Measurements from ENCODE around the gene MACROH2A2. TPM values are rescaled to one million over a fixed set of nuclear protein-coding genes. Genes with fewer than 3 reads are reported as not detected.
"Not testable (repeated sequence)": the region's sequence is repeated elsewhere in the genome, so short reads cannot be mapped to it uniquely, and the experiment has no call there.

MACROH2A2 gene
- total RNA-seq, 1 donor, result 10.0 TPM

DNA sequence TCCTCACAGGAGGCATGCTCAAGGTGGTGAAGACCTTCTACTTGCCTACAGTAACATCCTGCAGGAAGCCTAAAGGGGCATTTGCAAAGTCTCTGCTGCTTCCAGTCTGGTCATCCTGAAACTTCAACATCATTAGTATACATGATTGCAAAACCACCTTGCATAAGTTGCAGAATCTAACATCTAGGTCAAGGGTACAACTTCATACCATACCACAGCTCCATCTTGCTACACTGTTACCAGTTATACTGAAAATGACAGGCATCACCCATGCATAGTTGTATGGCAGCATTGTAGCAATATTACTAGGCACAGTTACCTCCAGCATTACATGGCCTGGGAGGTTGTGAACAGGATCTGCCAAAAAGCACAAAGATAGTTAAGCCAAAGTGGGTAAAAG is 13.7 kb upstream of the MACROH2A2 start:
- H3K4me3 ChIP-seq (ENCODE audit: low read depth, low read length), result no peak overlapping the region
- TF ChIP-seq, protein P1, sequence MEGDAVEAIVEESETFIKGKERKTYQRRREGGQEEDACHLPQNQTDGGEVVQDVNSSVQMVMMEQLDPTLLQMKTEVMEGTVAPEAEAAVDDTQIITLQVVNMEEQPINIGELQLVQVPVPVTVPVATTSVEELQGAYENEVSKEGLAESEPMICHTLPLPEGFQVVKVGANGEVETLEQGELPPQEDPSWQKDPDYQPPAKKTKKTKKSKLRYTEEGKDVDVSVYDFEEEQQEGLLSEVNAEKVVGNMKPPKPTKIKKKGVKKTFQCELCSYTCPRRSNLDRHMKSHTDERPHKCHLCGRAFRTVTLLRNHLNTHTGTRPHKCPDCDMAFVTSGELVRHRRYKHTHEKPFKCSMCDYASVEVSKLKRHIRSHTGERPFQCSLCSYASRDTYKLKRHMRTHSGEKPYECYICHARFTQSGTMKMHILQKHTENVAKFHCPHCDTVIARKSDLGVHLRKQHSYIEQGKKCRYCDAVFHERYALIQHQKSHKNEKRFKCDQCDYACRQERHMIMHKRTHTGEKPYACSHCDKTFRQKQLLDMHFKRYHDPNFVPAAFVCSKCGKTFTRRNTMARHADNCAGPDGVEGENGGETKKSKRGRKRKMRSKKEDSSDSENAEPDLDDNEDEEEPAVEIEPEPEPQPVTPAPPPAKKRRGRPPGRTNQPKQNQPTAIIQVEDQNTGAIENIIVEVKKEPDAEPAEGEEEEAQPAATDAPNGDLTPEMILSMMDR (IDR thresholded peaks at IDR 0.05; ENCODE audit: insufficient read depth, low read length), result no peak
- no peak for DNase-seq (ENCODE audit: low read depth)

DNA sequence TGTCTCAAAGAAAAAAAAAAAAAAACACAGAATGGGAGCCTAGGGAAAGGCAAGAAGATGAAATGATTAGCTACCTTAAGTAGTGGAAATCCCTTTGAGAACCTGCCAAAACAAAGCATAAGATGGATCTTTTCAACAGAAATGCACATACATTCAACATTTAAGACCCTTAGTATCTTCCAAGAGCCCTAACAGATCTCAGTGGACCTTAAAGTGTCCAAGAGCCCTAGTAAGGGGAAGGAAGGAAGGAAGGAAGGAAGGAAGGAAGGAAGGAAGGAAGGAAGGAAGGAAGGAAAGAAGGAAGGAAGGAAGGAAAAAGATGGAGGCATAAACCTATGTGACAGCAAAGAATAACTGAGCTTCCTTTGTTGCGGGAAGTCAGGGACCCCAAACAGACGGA is 11.6 kb upstream of the MACROH2A2 start:
- TF ChIP-seq, protein P1 (IDR thresholded peaks at IDR 0.05; ENCODE audit: insufficient read depth, low read length), result no peak

DNA sequence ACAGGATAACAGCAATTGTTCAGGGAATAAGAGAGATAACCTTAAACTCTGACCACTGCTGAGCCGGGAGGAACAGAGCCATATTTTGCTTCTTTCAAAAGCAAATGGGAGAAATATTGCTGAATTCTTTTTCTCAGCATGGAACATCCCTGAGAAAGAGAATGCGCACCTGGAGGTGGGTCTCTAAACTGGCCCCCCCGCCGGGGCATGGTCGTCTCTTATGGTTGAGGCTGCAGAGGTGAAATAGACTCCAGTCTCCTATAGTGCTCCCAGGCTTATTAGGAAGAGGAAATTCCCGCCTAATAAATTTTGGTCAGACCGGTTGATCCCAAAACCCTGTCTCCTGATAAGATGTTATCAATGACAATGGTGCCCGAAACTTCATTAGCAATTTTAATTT is 10.9 kb upstream of the MACROH2A2 start:
- DNase-seq (ENCODE audit: low read depth); H3K4me3 ChIP-seq (ENCODE audit: low read depth, low read length): not testable (repeated sequence)

More for the DNA sequence above, 11.6 kb upstream of the MACROH2A2 start:
- no peak for DNase-seq (ENCODE audit: low read depth)
- H3K4me3 ChIP-seq (ENCODE audit: low read depth, low read length), result no peak overlapping the region

DNA sequence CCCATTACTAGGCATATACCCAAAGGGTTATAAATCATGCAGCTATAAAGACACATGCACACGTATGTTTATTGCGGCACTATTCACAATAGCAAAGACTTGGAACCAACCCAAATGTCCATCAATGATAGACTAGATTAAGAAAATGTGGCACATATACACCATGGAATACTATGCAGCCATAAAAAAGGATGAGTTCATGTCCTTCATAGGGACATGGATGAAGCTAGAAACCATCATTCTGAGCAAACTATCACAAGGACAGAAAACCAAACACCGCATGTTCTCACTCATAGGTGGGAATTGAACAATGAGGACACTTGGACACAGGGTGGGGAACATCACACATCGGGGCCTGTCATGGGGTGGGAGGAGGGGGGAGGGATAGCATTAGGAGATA is 5.6 kb upstream of the MACROH2A2 start:
- not testable (repeated sequence) for DNase-seq (ENCODE audit: low read depth); H3K4me3 ChIP-seq (ENCODE audit: low read depth, low read length)

DNA sequence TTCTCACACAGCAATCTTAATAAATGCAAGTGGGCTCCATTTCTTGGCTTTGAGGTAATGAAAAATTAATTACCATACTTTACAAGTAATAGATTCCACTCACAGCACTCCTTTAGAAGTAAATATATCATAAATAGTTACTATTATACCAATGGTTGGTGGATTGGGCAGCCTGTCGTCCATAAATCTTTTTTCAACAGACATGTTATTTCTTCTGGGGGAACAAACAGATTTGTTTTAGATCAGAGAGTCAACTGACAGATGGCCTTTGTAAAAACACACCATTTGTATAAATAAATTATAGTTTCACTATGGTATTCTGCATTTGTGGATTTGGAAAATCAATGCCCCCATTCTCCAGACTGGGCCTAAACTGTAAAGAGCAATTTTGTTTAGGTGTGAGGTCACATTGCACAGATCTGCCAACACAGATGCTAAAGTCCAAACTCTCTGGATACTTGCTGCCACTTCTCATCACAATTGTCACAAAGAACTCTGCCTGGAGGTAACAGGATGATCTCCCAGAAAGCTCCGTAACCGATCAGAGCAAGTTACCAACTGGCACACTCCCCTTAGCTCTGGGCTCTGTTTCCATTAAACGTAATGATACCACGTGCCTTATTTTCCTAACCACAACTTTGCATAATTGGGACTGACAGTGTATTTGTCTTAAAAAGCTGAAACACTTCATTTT is 4.5 kb upstream of the MACROH2A2 start:
- H3K4me3 ChIP-seq (ENCODE audit: low read depth, low read length), result no peak overlapping the region

DNA sequence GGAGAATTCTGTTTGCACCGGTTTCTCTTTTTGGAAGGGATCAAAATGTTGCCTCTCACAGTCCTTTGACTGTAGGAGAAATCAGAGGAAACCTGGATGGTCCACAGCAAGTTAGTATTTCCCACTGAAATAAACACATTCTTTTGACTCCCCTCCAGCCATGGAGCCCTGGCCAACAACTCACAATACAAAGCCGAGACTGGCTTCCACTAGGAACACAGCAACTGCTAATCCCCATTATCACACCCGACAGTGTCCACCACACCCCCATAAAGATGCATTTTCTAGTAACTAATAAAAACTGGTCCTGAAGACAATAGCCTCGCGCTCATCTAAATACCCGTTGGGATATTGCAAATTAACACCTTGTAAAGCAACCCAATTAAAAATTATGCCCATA is 798 bp upstream of the MACROH2A2 start:
- TF ChIP-seq, protein P1 (IDR thresholded peaks at IDR 0.05; ENCODE audit: insufficient read depth, low read length), result no peak
- peak overlapping the region; percentile 3 for H3K4me3 ChIP-seq (ENCODE audit: low read depth, low read length)
- DNase-seq (ENCODE audit: low read depth), result no peak

More for the DNA sequence above, 4.5 kb upstream of the MACROH2A2 start:
- TF ChIP-seq, protein P1 (IDR thresholded peaks at IDR 0.05; ENCODE audit: insufficient read depth, low read length), result no peak
- DNase-seq (ENCODE audit: low read depth), result no peak

DNA sequence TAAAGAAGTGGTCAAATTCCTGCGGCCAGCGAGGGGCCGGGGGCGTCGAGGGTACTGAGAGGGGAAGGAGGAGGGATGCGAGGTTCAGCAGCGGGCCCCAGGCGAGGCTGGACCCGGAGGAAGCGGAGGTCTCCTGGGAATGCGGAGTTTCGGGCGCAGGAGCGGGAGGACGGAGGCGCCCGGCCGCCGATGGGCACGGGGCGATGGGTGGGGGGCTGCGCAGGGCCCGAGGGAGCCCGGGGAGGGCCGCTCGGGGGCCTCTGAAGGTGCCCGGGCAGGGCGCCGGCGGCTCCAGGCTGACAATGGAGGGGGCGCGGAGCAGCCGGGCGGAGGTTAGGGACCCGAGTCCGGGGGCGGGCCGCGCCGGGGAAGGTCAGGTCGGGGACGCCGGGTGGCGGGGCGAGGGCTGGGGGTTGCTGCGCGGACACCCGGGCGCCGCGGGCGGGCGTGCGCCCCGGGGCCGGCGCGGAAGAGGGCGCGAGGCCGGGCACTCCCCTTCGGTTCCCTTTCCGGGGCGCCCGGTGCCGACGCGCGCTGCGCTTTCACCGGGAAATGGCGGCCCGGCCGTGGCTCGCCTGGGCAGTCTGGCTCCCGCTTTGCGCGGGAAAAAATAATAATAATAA is 683 bp downstream of the MACROH2A2 start:
- DNase-seq (ENCODE audit: low read depth), result no peak
- H3K4me3 ChIP-seq (ENCODE audit: low read depth, low read length), result peak overlapping the region; percentile 73
- TF ChIP-seq, protein P1 (IDR thresholded peaks at IDR 0.05; ENCODE audit: insufficient read depth, low read length), result no peak

DNA sequence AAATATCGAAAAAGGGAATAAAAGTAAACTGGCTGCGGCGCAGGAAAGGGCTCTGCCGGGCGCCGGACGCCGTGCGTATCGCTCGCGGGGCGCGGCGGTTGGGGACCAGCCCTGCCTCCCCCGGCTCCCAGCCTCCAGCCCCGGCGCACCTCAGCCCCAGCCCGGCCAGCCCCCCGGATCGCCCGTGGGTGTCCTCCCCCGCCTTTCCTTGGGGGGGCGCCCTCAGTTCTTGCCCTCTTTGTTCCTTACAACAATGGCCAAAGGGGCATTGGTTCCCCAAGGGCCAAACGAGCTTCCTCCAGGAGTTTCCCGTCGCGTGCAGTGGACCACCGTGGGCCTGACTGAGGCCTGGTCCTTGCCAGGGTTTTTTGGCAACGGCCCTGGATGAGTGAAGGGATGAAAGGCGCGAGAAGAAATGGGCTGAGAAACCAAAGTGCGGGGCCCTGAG is 1.2 kb downstream of the MACROH2A2 start:
- peak overlapping the region; percentile 73 for H3K4me3 ChIP-seq (ENCODE audit: low read depth, low read length)
- TF ChIP-seq, protein P1 (IDR thresholded peaks at IDR 0.05; ENCODE audit: insufficient read depth, low read length), result peak; percentile 18
- peak; percentile 10 for DNase-seq (ENCODE audit: low read depth)

Measured in fibroblast of the aortic adventitia (primary cell).